GM18519 (cell line): Measurements from ENCODE around the gene RET.
"Not testable (repeated sequence)": the region's sequence is repeated elsewhere in the genome, so short reads cannot be mapped to it uniquely, and the experiment has no call there.

ENCODE experiments used
- ATAC-seq: cut with Tn5 transposase; IDR thresholded peaks from one replicate; pipeline ENCODE4 v1.9.1; 2021; ENCODE audit warnings: mild to moderate bottlenecking, moderate library complexity; ENCODE audit not compliant: unreplicated experiment, low FRiP score

Gene RET

GRCh38 chr10:43076311-43076875 is 476 bp upstream of the RET start:
- ATAC-seq = no peak

GRCh38 chr10:43077421-43078171 is 727 bp downstream of the RET start:
- ATAC-seq = no peak

- no peak for ATAC-seq
Measured at GRCh38 chr10:43078175-43078985, 1.5 kb downstream of the RET start.

GRCh38 chr10:43078986-43079273 is 2.1 kb downstream of the RET start:
- ATAC-seq = no peak

GRCh38 chr10:43079856-43080255 is 3.0 kb downstream of the RET start:
- ATAC-seq = no peak

GRCh38 chr10:43082087-43082486 is 5.2 kb downstream of the RET start:
- ATAC-seq = no peak

GRCh38 chr10:43082746-43083145 is 5.9 kb downstream of the RET start:
- ATAC-seq = no peak

GRCh38 chr10:43083764-43084163 is 6.9 kb downstream of the RET start:
- no peak for ATAC-seq

GRCh38 chr10:43084812-43085211 is 7.9 kb downstream of the RET start:
- ATAC-seq = no peak

GRCh38 chr10:43086321-43086942 is 9.6 kb downstream of the RET start:
- no peak for ATAC-seq

GRCh38 chr10:43089519-43089918 is 12.7 kb downstream of the RET start:
- ATAC-seq = no peak

- no peak for ATAC-seq
Measured at GRCh38 chr10:43090188-43090587, 13.3 kb downstream of the RET start.

- ATAC-seq = no peak
Measured at GRCh38 chr10:43090664-43091063, 13.8 kb downstream of the RET start.

- no peak for ATAC-seq
Measured at GRCh38 chr10:43091846-43092245, 15.0 kb downstream of the RET start.

GRCh38 chr10:43093423-43094076 is 16.7 kb downstream of the RET start:
- no peak for ATAC-seq

GRCh38 chr10:43094085-43094484 is 17.2 kb downstream of the RET start:
- ATAC-seq = no peak

- ATAC-seq = not testable (repeated sequence)
Measured at GRCh38 chr10:43099339-43099738, 22.5 kb downstream of the RET start.

GRCh38 chr10:43099928-43100327 is 23.1 kb downstream of the RET start:
- no peak for ATAC-seq

- ATAC-seq = no peak
Measured at GRCh38 chr10:43100366-43100765, 23.5 kb downstream of the RET start.

GRCh38 chr10:43102063-43102828 is 25.4 kb downstream of the RET start:
- ATAC-seq = no peak
